ENCODE results near the gene CEP250. TPM values are rescaled to one million over a fixed set of nuclear protein-coding genes. Genes with fewer than 3 reads are reported as not detected.

The CEP250 gene
- total RNA-seq, 2 experiments from 2014 or later = 31.6 to 74.4 TPM

DNA sequence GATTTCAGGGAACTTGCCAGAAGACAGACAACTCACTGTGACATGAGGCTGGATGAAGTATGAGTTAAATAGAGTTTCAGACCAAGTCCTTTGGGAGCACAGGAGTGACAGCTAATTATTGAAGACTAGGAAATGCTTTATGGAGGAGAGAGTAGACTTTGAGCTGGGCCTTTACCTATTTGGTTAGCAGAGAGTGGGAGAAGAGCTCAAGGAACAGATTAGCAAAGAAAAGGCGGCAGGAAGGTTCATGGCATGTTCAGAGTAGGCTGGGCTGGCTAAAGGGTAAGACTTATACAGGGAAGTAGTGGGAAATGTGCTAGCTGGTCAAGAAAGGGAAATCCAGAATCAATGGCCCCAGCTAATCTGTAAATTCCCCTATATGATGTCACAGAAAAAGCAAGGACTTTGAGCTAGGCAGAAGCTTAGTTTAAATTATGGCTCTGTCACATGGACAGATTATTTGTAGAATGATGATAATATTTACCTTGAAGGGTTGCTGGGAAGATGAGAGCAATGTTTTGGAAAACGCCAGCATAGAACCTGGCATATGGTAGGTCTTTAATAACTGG lies 19.0 kb downstream of the CEP250 start:
- no peaks in the 10 kb centered on the region for H3K9me3 ChIP-seq (ENCODE audit: low read length)

DNA sequence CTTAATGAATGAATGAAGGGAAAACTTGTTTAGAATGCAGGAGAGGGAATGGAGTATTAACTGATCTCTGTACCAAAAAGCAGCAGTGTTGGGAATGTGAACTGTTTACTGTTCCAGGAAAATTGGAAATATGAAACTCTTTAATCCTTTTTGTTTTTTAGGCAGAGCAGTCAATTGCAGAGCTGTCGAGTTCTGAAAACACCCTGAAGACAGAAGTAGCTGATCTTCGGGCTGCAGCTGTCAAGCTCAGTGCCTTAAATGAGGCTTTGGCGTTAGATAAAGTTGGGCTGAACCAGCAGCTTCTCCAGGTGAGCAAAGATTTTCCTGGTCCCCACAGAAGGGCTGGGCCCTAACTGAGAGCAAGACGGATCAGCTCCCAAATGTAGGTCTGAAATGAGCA lies 20.9 kb downstream of the CEP250 start:
- BruUV-seq (replicated peaks) = no TSS peak
- Histone ChIP-seq H3K4me2 (ENCODE audit: low read length) (no peak overlapping the region), H3K27ac (ENCODE audit: low read depth, low read length, poor library complexity, severe bottlenecking) (no peak overlapping the region), H3K36me3 (ENCODE audit: insufficient read depth, low read length) (peaks cover 88% of the 10 kb centered on the region), H3K4me1 (ENCODE audit: insufficient read depth, low read length, poor library complexity, severe bottlenecking) (no peaks in the 10 kb centered on the region), H3K9me2 (ENCODE audit: insufficient read depth, low read length) (no peaks in the 10 kb centered on the region), H4K20me1 (ENCODE audit: insufficient read depth, low read length) (no peaks in the 10 kb centered on the region), H3K9me3 (ENCODE audit: low read length) (no peaks in the 10 kb centered on the region), H3K79me2 (ENCODE audit: insufficient read depth, low read depth, low read length) (no peaks in the 10 kb centered on the region), H2AFZ (ENCODE audit: low read length) (no peak overlapping the region), H3K4me3 (ENCODE audit: low read depth, low read length, poor library complexity, severe bottlenecking) (no peak overlapping the region)
- intact Hi-C loops (cut with micrococcal nuclease; ENCODE audit: unreplicated experiment) = no loop called here
- ChIA-PET CTCF (ENCODE audit: unreplicated experiment) (no interaction called here), POLR2A (no interaction called here)
- TF ChIP-seq EZH2phosphoT487 (IDR thresholded peaks at IDR 0.05; ENCODE audit: borderline replicate concordance, low read depth, low read length) = no peak
- TF ChIP-seq, protein P1, sequence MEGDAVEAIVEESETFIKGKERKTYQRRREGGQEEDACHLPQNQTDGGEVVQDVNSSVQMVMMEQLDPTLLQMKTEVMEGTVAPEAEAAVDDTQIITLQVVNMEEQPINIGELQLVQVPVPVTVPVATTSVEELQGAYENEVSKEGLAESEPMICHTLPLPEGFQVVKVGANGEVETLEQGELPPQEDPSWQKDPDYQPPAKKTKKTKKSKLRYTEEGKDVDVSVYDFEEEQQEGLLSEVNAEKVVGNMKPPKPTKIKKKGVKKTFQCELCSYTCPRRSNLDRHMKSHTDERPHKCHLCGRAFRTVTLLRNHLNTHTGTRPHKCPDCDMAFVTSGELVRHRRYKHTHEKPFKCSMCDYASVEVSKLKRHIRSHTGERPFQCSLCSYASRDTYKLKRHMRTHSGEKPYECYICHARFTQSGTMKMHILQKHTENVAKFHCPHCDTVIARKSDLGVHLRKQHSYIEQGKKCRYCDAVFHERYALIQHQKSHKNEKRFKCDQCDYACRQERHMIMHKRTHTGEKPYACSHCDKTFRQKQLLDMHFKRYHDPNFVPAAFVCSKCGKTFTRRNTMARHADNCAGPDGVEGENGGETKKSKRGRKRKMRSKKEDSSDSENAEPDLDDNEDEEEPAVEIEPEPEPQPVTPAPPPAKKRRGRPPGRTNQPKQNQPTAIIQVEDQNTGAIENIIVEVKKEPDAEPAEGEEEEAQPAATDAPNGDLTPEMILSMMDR (conservative IDR thresholded peaks at IDR 0.05; ENCODE audit: low read length) = no peak
- DNase-seq (ENCODE audit: low spot score) = no peak

More for the DNA sequence above, 19.0 kb downstream of the CEP250 start:
- no peaks in the 10 kb centered on the region for H3K79me2 ChIP-seq (ENCODE audit: insufficient read depth, low read depth, low read length)
- H3K27ac ChIP-seq (ENCODE audit: low read depth, low read length, poor library complexity, severe bottlenecking) = no peak overlapping the region
- ChIA-PET POLR2A (interaction anchor here (0.5 kb wide), 1 partner anchor 94 kb away, joined by 6 read pairs; no protein-coding TSS in a partner anchor), CTCF (ENCODE audit: unreplicated experiment) (no interaction called here)
- no peak overlapping the region for H3K4me2 ChIP-seq (ENCODE audit: low read length)
- no TSS peak for BruUV-seq (replicated peaks)
- peaks cover 77% of the 10 kb centered on the region for H3K36me3 ChIP-seq (ENCODE audit: insufficient read depth, low read length)
- H3K4me3 ChIP-seq (ENCODE audit: low read depth, low read length, poor library complexity, severe bottlenecking) = no peak overlapping the region
- no peaks in the 10 kb centered on the region for H4K20me1 ChIP-seq (ENCODE audit: insufficient read depth, low read length)
- no peaks in the 10 kb centered on the region for H3K9me2 ChIP-seq (ENCODE audit: insufficient read depth, low read length)
- TF ChIP-seq, protein P1 (conservative IDR thresholded peaks at IDR 0.05; ENCODE audit: low read length) = no peak
- no peak for TF ChIP-seq EZH2phosphoT487 (IDR thresholded peaks at IDR 0.05; ENCODE audit: borderline replicate concordance, low read depth, low read length)
- no peak overlapping the region for H2AFZ ChIP-seq (ENCODE audit: low read length)
- DNase-seq (ENCODE audit: low spot score) = no peak
- intact Hi-C loops (cut with micrococcal nuclease; ENCODE audit: unreplicated experiment) = no loop called here
- no peaks in the 10 kb centered on the region for H3K4me1 ChIP-seq (ENCODE audit: insufficient read depth, low read length, poor library complexity, severe bottlenecking)

DNA sequence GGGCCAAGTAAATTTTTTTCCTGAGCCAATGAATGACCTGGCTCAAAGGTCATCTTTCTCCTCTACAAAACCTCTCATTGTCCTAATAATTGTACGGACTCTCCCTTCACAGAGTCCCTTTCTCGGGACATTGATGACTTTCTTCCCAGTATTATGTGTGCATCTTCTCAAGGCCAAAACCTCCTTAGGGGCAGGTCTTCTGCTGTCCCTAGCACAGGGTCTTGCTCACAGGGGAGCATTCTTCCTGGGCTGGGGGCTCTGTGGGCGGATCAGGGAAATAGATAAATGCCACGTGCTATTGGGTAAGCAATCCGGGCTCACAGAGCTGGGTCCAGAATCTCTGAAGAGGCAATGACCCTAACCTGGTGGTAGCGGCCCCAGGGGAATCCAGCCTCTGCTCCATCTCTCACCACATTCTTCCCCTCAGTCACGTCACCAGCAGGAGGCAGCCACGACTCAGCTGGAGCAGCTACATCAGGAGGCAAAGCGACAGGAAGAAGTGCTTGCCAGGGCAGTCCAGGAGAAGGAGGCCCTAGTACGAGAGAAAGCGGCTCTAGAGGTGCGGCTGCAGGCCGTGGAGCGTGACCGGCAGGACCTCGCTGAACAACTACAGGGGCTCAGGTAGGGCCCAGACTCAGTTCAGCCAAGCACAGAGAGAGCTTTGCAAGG lies 23.5 kb downstream of the CEP250 start:
- Histone ChIP-seq H3K36me3 (ENCODE audit: insufficient read depth, low read length) (peaks cover 76% of the 10 kb centered on the region), H2AFZ (ENCODE audit: low read length) (no peak overlapping the region), H3K27ac (ENCODE audit: low read depth, low read length, poor library complexity, severe bottlenecking) (no peak overlapping the region), H3K79me2 (ENCODE audit: insufficient read depth, low read depth, low read length) (no peaks in the 10 kb centered on the region), H3K9me3 (ENCODE audit: low read length) (peaks cover 5% of the 10 kb centered on the region; the same call in 1 of the 2 replicates), H3K4me3 (ENCODE audit: low read depth, low read length, poor library complexity, severe bottlenecking) (no peak overlapping the region), H4K20me1 (ENCODE audit: insufficient read depth, low read length) (no peaks in the 10 kb centered on the region), H3K4me2 (ENCODE audit: low read length) (no peak overlapping the region), H3K4me1 (ENCODE audit: insufficient read depth, low read length, poor library complexity, severe bottlenecking) (no peaks in the 10 kb centered on the region), H3K9me2 (ENCODE audit: insufficient read depth, low read length) (no peaks in the 10 kb centered on the region)
- DNase-seq (ENCODE audit: low spot score) = peak; percentile 24
- BruUV-seq (replicated peaks) = no TSS peak
- intact Hi-C loops (cut with micrococcal nuclease; ENCODE audit: unreplicated experiment) = no loop called here
- POLR2A ChIA-PET = interaction anchor here (0.7 to 1.5 kb wide), 3 partner anchors 12 to 80 kb away, joined by 3 to 4 read pairs (median 3); no protein-coding TSS in a partner anchor
- CTCF ChIA-PET (ENCODE audit: unreplicated experiment) = no interaction called here
- TF ChIP-seq, protein P1 (conservative IDR thresholded peaks at IDR 0.05; ENCODE audit: low read length) = peak; percentile 67
- no peak for TF ChIP-seq EZH2phosphoT487 (IDR thresholded peaks at IDR 0.05; ENCODE audit: borderline replicate concordance, low read depth, low read length)

Data from OCI-LY7 (cell line).